Kasumi-1 (cell line): Measurements from ENCODE around the gene MTF2.

Source experiments
- DNase-seq, 2 experiments: peaks; one replicate each; lab custom pipeline; 2025; lab: John Stamatoyannopoulos, UW

The MTF2 gene

DNA sequence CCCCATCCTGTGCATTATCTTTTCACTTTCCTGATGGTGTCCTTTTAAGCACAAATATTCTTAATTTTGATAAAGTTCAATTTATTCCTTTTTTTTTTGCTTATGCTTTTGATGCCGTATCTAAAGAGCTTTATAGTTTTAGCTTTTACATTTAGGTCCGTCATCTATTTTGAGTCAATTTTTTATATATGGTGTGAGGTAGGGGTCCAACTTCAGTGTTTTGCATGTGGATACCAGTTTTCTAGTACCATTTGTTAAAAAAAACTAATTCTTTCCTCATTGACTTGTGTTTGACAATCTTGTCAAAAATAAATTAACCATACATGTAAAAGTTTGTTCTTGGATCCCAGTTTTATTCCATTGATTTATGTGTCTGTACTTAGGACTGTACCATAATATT, 4.9 kb downstream of the MTF2 start:
- DNase-seq: no peak

DNA sequence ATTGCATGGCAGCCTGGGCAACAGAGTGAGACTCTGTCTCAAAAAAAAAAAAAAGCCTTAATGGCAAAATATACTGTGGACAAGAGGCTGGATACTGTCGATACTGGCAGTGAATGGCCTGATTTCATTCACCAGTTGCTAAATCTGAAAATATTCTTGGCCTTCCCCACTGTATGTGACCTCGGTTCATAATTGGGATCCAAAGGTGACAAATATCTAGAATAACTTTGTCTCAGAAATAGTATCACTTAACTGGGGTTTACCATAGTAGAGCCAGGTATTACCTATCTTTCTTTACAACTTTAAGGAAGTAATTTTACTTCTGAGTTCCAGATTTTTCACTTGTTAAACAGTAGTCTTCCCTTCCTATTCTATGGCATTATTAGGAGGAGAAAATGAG, 8.4 kb downstream of the MTF2 start:
- DNase-seq: no peak

DNA sequence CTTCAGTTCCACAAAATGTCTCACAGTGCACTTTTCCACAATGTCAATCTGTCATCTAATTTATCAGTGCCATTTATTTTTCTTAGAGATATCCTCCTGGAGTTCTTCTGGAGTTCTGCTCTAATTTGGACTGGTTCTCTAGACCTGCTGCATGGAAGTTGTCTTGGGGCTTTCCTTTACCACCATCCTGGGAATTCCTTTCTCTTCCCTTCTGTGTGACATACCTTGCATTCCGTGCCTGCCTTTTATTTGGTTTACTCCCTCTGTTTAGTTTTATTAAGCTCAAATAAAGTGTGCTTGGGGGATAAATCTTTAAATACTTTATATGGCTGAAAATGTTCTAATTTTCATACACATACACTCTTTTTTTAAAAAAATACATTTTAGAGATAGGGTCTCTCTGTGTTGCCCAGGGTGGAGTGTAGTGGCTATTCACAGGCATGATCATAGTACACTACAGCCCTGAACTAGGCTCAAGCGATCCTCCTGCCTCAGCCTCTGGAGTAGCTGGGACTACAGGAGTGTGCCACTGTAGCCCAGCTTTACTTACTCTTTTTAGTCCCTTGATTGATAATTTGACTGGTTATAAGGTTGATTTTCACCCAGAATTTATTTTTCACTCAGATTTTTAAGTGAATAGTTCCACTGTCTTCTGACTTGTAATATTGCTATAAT, 14.4 kb downstream of the MTF2 start:
- DNase-seq: no peak

DNA sequence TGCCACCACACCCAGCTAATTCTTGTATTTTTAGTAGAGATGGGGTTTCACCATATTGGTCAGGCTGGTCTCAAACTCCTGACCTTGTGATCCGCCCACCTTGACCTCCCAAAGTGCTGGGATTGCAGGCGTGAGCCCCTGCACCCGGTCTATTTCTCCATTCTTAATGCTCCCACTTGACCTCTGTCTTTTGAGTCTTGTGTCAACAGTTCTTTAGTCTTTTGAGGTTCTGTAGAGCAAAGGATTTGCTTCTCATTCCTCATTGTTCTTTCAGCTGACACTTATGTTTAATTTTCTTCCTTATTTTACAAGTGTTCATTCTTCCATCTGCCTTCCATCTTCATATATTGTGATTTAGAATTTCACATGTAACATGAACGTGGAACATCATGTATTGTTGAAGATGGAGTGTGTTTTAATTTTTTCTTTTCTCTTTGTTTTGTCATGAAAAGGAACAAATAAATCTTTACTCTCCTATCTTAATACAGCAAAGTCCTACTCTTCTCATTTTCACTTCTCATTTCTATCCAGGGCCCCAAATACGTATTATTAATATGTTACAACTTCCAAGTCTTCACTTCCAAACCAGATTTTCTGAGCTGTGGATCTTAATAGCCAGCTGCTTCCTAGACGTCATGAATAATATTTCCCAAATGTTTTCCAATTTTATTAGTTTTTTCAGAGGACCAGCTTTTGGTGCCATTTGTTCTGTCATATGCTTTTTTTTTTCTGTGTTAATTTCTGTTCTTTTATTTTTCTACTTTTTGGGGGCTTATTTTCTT, 16.9 kb downstream of the MTF2 start:
- DNase-seq: no peak

DNA sequence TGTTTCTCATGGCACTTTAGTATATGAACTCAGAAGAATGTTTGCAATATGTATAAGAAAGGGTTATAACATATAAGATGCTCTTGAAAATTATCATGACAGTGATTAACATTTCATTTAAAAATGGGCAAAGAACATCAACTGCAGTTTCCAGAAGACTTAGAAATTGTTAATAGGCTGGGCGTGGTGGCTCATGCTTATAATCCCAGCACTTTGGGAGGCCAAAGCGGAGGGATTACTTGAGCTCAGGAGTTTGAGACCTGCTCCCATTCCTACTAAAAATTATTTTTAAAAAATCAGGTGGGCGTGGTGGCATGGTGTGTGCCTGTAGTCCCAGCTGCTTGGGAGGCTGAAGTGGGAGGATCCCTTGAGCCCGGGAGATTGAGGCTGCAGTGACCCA, 23.1 kb downstream of the MTF2 start:
- DNase-seq: no peak

DNA sequence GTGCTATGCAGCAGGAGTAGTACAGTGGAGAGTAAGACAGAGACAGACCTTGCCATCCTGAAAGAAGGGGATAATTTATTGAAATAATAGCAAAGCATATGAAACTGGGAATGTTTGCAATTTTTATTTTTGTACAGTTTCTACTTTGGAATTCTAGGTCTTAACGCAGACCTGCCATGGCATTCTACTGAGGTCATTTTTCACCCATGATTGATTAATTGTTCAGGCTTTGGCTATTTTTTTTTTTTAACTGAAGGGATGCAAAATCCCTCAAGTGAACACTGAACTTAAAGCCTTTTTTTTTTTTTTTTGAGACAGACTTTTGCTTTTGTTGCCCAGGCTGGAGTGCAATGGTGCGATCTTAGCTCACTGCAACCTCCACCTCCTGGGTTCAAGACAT, 27.1 kb downstream of the MTF2 start:
- no peak for DNase-seq

DNA sequence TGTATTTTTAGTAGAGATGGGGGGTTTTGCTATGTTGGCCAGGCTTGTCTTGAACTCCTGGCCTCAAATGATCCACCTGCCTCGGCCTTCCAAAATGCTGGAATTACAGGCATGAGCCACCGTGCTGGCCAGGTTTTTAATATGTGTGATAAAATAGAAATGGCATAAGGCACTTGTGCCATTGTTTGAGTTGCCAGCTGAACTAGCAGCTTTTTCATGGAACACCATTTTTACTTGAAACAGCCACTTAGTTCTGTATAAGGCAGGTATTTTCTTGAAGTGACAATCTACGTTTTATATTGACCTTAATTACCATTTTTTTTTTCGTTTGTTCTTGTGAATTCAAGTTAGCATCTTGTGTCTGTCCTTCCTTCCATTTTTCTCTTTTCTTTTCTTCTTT, 28.3 kb downstream of the MTF2 start:
- no peak for DNase-seq

DNA sequence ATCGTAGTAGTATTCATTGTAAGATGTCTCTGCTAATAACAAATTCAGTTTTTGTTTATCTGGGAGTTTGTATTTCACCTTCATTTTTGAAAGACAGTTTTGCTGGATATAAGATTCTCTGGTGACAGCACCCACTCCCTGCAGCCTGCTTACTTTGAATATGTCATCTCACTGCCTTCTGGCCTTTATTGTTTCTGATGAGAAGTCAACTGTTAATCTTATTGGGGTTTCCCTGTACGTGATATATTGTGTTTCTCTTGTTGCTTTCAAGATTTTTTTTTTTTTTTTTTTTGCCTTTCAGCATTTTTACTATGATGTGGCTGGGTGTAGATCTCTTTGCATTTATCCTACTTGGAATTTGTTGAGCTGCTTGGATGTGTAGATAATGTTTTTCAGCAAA, 29.3 kb downstream of the MTF2 start:
- DNase-seq: no peak

DNA sequence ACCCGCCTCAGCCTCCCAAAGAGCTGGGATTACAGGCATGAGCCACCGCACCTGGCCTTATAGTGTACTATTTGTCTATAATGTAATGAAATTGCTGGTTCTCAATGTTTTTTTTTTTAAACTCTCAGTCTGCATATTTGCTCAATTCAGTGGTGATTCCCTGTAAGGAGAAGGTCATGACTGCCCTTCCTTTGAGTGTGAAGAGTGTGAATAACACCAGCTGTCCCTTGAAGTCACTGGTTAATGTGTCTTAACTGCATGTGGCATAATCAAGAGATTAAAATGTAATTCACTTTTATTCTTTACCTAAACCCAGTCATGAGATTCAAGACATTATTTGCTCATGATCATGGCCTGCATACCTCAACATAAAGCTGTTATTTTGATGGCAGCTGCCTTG, 30.5 kb downstream of the MTF2 start:
- DNase-seq: no peak

DNA sequence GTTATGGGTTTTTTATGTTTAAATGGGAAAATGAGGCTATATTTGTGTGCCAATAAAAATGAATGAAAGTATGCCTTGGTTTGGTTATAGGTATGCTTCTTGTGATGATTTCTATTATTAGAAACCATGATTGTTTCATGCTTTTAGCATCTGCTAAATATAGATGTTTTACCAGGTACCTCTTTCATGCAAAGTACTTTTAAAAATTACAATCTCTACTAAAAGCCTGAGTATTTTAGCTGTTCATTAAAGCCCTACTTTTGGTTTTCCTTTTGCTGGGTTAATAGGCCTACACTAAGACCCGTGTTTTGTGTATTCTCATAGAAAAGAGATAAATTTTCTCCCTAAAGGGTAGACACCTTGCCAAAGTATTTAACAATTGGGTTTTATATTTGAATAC, 32.0 kb downstream of the MTF2 start:
- no peak for DNase-seq

DNA sequence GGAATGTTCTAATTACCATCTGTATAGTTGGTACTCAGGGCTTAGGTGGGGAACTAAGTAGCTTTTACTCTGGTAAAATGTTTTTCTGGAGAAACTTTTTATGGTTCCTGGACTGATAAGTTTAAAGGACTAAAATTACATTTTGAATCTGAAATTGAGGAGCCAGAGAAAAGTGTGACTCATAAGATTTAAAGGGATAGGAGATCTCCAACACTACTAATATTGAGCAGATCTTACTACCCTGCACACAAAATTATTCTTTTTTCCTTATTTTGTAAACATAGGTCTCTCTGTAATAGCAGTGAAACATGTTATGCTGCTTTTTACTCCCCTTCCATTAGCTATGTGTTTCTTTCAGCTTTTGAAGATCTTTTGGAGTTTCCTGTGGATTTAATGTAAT, 32.5 kb downstream of the MTF2 start:
- DNase-seq: no peak

DNA sequence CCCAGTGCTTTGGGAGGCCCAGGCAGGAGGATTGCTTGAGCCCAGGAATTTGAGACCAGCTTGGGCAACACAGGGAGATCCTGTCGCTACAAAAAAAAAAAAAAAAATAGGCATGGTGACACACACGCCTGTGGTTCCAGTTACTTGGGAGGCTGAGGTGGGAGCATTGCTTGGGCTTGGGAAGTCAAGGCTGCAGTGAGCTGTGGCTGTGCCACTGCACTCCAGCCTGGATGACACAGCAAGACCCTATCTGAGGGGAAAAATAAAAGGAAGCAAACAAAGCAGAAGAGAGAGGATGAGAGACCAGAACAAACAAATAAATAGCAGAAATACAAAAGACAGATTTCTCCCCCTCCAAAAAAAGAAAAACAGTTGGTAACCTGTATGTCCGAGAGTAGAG, 34.0 kb downstream of the MTF2 start:
- no peak for DNase-seq

DNA sequence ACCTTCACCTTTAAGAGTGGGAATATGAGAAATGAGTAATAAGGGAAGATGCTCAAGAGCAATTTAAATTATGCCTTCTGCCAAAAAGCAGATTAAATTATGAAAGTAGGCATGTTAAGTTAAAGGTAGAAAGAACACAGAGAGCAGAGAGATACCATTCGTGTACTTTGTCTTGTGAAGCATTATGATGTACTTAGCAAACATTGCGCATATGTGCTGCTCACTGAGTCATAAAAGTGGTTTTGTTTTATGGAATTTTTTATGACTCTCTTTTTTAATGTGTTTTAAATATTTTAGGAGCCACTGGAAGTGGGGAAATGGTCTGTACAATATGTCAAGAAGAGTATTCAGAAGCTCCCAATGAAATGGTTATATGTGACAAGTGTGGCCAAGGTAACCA, 35.3 kb downstream of the MTF2 start:
- DNase-seq: no peak

DNA sequence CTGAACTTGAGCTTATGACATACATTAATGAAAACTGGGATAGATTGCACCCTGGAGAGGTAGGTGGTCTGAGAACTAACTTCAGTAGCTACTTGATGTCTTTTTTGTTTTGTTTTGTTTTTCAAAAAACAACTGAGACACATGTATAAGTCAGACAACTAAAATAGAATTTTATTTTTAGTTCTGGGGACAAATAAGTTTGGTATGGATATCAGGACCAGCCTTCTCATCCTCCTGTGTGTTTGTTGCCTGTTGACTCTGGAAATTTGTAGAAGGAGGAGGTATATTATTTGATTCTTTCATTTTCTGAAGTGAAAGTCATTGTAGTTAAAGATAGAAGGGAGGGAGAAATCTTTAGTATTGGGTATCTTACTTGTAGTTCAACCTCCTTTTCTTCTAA, 41.5 kb downstream of the MTF2 start:
- DNase-seq: no peak

DNA sequence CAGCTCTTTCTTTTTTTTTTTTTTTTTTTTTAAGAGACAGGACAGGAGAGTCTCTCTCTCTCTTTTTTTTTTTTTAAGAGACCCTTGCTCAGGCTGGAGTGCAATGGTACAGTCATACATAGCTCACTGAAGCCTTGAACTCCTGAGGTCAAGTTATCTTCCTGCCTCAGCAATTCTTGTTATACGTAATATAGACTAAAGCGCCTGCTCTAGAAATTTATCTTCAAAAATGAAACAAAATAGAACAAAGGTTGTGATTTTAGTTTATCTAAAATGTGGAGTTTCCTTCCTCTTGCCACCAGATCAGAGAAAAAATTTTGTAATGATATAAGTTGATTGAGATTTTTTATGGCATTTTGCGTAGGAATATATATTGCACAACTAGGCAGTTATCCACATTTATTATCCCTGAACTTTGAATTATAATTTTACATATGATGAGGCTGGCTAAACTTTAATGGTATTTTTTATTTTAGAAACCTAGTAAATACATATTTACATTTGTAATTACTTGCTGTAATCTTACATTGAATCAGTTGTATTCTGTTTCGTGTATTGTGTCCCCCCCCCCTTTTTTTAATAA, 44.2 kb downstream of the MTF2 start:
- no peak for DNase-seq

DNA sequence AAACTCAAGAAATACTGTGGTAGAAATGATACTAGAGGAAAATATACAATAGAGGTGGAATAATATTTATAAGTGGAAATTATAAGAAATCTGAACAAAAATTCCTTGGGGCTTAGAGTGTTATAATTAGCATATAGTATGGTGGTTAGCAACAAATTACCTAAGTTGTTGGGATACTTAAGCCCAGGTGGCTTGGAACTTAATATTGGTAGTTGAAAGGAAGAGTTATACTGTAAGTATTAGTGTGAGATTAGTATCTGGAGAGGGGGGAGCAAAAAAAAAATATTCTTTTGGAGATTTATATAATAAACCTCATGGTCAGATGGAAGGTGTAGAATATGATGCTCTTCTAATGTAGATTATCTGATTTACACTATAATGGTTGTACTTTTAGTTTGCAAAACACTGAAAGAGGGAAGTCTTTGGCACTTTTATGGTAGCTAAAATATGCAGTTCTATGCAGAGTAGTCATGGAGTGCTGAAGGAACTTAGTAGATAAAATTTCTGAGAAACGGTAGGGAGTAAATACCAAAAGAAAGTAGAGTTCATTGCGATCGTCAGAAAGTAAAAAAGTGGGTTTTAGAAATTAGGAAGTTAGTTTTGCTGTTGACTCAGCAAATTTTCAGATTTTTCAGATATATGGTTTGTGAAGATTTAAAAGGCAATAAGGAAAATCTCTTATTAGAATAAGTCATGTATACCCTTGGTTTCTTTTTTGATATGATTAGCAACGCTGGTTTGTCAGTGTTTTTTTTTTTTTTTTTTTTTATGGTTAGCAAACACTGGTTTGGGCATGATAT, 45.7 kb downstream of the MTF2 start:
- no peak for DNase-seq

DNA sequence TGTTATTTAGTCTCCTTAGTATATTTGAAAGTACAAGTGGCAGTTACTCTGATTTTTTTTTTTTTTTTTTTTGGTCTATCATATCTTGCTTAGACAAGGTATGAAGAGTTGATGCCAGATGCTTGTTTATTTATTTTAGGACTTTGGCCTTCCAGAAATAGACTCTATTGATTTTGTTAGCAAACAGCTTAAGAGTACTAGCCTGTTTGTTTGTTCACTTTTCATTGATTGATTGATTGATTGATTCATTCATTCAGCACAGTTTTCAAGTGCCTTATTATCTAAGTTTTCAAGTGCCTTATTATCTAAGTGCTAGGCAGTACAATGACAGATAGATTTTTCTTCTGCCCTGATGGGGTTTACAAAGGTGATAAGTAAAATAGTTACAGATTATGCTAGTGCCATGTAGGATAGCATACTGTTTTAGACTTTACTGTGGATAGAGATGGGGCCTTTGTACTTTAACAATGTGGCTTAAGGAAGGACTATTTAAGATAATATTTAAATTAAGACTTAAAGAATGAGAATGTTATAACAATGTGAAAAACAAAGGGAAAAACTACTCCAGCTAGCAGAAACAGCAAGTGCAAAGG, 50.5 kb downstream of the MTF2 start:
- no peak for DNase-seq

DNA sequence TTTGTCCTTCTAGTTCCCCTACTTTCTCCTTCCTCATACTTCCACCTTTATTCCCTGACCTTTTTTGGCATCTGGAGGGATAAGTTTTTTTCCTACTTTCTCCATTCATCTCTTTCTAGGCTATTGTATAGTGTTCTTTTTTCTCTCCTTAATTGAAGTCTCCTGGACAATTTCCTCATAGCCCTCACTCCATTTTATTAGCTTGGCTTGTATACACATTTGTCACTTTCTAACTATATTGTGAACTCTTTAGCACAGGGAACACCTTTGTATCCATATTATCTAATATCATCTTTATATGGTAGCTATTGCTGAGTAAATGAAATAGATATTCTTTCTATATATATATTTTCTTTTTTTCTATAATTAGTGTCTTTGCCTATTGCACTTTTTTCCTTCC, 53.6 kb downstream of the MTF2 start:
- no peak for DNase-seq

DNA sequence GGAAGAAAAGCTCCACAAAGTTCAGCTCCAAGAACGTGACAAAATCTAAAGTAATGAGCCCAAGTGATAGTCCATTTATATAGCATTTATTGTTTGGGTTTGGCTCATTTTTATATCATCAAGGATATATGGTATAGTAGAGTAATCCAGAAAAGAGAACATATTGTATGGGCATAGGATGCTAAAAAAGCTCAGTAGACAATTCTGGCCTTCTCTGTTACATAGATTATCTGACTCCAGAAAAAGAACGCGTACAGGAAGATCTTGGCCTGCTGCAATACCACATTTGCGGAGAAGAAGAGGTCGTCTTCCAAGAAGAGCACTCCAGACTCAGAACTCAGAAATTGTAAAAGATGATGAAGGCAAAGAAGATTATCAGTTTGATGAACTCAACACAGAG, 57.4 kb downstream of the MTF2 start:
- DNase-seq: no peak

DNA sequence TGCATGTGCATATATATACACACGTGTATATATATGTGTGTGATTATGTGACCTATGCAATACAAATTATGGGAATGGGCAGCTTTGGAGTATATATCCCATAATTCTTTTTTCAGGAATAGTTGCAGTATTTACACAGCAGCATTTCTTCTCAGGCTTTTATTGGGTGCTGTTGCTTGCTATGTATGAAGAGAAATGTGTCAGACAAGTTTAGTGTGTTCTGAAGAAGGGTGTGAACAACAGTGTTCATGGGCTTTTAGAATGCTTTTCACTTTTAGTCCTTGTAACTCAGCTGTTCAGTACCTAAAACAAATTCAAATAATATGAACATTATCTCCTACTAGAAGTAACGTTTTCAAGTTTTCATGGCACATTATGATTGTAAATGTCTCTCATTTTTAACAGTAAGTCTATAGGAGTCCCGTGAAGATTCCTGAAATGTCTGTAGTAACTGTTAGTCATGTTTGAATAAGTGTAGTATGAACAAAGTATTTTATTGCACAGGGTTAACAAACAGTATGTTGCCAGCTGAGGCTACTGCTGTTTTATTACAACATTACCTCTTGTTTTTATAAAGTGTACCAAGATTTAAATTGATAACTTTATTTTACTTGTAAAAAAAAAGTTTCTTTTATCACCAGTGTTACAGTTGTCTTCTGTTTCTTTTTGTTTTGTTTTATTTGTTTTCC, 58.7 kb downstream of the MTF2 start:
- no peak for DNase-seq

DNA sequence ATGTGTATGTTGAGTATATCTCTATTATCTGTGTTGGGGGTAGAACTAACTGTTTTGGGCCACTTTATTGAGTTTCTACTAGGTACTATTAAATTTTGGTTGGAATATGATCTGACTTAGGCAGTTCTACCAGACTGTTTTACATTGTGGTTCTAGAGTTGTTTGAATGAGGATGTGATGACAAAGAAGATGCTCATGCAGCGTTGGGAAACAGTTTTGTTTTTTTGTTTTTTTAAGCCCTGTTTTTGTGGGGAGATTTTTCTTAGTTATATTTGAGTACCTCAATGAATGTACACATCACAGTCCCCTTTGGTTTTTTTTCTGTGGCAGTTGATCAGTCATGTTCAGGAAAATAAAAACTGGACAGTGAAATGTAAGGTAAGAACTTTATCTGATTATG, 61.0 kb downstream of the MTF2 start:
- no peak for DNase-seq

DNA sequence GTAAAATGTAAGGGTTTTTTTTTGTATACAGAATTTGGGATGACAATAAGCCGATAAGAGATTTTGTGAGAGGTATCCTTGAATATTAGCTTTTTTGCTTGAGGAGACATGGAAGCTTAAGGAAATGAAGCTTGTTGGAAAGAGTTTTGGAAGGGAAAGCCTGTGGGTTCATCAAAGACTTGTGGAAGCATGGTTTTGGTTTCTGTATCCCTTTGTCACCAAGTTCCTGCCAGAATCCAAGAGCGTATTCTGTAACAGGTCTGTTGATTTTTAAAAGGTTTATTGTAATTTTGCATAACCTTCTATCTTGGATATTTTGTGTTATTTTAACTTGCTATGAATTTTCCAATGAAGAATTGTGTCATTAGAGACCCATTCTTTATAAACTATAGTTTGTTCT, 63.1 kb downstream of the MTF2 start:
- DNase-seq: no peak
